ENCODE results near the gene ZBTB16. TPM values are rescaled to one million over a fixed set of nuclear protein-coding genes. Genes with fewer than 3 reads are reported as not detected.

Gene ZBTB16
- total and polyA plus RNA-seq, 7 experiments from 2014 or later = 3.0 to 22.1 (median 7.2) TPM

- peaks cover 14 to 16% of the 10 kb centered on the region in 2 donors for H3K4me1 ChIP-seq (ENCODE audit: control insufficient read depth in 2 of 2, insufficient read depth in 2 of 2, low read length in 2 of 2)
- Mint-ChIP-seq H3K27ac (peak overlapping the region in 6 of 9 donors; percentile 1 to 69 (median 33)), H3K36me3 (peaks cover 0 to 11% (median 3%) of the 10 kb centered on the region in 5 donors), H3K9me3 (no peaks in the 10 kb centered on the region), H3K4me3 (peak overlapping the region in 7 of 10 donors; percentile 2 to 32 (median 22)), H3K27me3 (peaks cover 0 to 4% (median 0%) of the 10 kb centered on the region in 5 donors), H3K4me1 (peaks cover 19 to 45% (median 30%) of the 10 kb centered on the region in 7 donors)
- DNase-seq = peak in 6 of 9 donors; percentile 16 to 41 (median 38)
- H3K27me3 ChIP-seq (ENCODE audit: control insufficient read depth in 2 of 2, insufficient read depth in 2 of 2, low read length in 2 of 2) = no peaks in the 10 kb centered on the region
- intact Hi-C loops (cut with micrococcal nuclease) = loop anchor here in 1 of 2 donors (1.0 kb wide), 1 partner anchor 48 kb away; no protein-coding TSS in a partner anchor
- H3K4me3 ChIP-seq (ENCODE audit: low read length) = no peak overlapping the region
- H3K27ac ChIP-seq (ENCODE audit: low read depth, low read length) = no peak overlapping the region
- H3K36me3 ChIP-seq (ENCODE audit: control insufficient read depth in 2 of 3, insufficient read depth in 3 of 3, low read length in 3 of 3) = no peaks in the 10 kb centered on the region
- H3K9me3 ChIP-seq (ENCODE audit: control insufficient read depth in 2 of 3, low read length in 3 of 3) = no peaks in the 10 kb centered on the region
- ATAC-seq = peak; percentile 92
- ChIA-PET CTCF (interaction anchor here (0.6 kb wide), 1 partner anchor 14 kb away, joined by 3 read pairs; no protein-coding TSS in a partner anchor), POLR2A (no interaction called here)
Observed at GRCh38 chr11:114208377-114208776, 148.9 kb downstream of the ZBTB16 start.

GRCh38 chr11:114209343-114209742 is 149.8 kb downstream of the ZBTB16 start:
- no peaks in the 10 kb centered on the region for H3K27me3 ChIP-seq (ENCODE audit: control insufficient read depth in 2 of 2, insufficient read depth in 2 of 2, low read length in 2 of 2)
- Mint-ChIP-seq H3K36me3 (peaks cover 0 to 10% (median 3%) of the 10 kb centered on the region in 5 donors), H3K4me3 (peak overlapping the region in 1 of 10 donors; percentile 5), H3K4me1 (peaks cover 20 to 49% (median 30%) of the 10 kb centered on the region in 7 donors), H3K9me3 (no peaks in the 10 kb centered on the region), H3K27me3 (peaks cover 0 to 6% (median 0%) of the 10 kb centered on the region in 5 donors), H3K27ac (peak overlapping the region in 2 of 9 donors; percentile 29 to 36)
- H3K9me3 ChIP-seq (ENCODE audit: control insufficient read depth in 2 of 3, low read length in 3 of 3) = no peaks in the 10 kb centered on the region
- ChIA-PET CTCF (no interaction called here), POLR2A (no interaction called here)
- H3K4me3 ChIP-seq (ENCODE audit: low read length) = no peak overlapping the region
- H3K36me3 ChIP-seq (ENCODE audit: control insufficient read depth in 2 of 3, insufficient read depth in 3 of 3, low read length in 3 of 3) = no peaks in the 10 kb centered on the region
- ATAC-seq (no peak), DNase-seq (no peak)
- H3K27ac ChIP-seq (ENCODE audit: low read depth, low read length) = no peak overlapping the region
- H3K4me1 ChIP-seq (ENCODE audit: control insufficient read depth in 2 of 2, insufficient read depth in 2 of 2, low read length in 2 of 2) = peaks cover 14 to 16% of the 10 kb centered on the region in 2 donors
- intact Hi-C loops (cut with micrococcal nuclease) = no loop called here

GRCh38 chr11:114209904-114210303 is 150.4 kb downstream of the ZBTB16 start:
- ChIA-PET POLR2A (interaction anchor here (1.2 kb wide), 1 partner anchor 18 kb away, joined by 3 read pairs; no protein-coding TSS in a partner anchor), CTCF (interaction anchor here (1.1 kb wide), 1 partner anchor 14 kb away, joined by 3 read pairs; no protein-coding TSS in a partner anchor)
- intact Hi-C loops (cut with micrococcal nuclease) = no loop called here
- no peak for ATAC-seq
- Histone ChIP-seq H3K27ac (ENCODE audit: low read depth, low read length) (no peak overlapping the region), H3K4me3 (ENCODE audit: low read length) (no peak overlapping the region), H3K36me3 (ENCODE audit: control insufficient read depth in 2 of 3, insufficient read depth in 3 of 3, low read length in 3 of 3) (no peaks in the 10 kb centered on the region), H3K4me1 (ENCODE audit: control insufficient read depth in 2 of 2, insufficient read depth in 2 of 2, low read length in 2 of 2) (peaks cover 14 to 16% of the 10 kb centered on the region in 2 donors), H3K27me3 (ENCODE audit: control insufficient read depth in 2 of 2, insufficient read depth in 2 of 2, low read length in 2 of 2) (no peaks in the 10 kb centered on the region), H3K9me3 (ENCODE audit: control insufficient read depth in 2 of 3, low read length in 3 of 3) (no peaks in the 10 kb centered on the region)
- Mint-ChIP-seq H3K36me3 (peaks cover 0 to 10% (median 3%) of the 10 kb centered on the region in 5 donors), H3K27ac (peak overlapping the region in 1 of 9 donors; percentile 36), H3K4me3 (no peak overlapping the region), H3K4me1 (peaks cover 21 to 49% (median 30%) of the 10 kb centered on the region in 7 donors), H3K27me3 (peaks cover 0 to 6% (median 0%) of the 10 kb centered on the region in 5 donors), H3K9me3 (no peaks in the 10 kb centered on the region)
- DNase-seq = no peak

GRCh38 chr11:114211444-114212121 is 152.1 kb downstream of the ZBTB16 start:
- Histone ChIP-seq H3K9me3 (ENCODE audit: control insufficient read depth in 2 of 3, low read length in 3 of 3) (no peaks in the 10 kb centered on the region), H3K36me3 (ENCODE audit: control insufficient read depth in 2 of 3, insufficient read depth in 3 of 3, low read length in 3 of 3) (no peaks in the 10 kb centered on the region), H3K4me1 (ENCODE audit: control insufficient read depth in 2 of 2, insufficient read depth in 2 of 2, low read length in 2 of 2) (peaks cover 14 to 27% of the 10 kb centered on the region in 2 donors), H3K4me3 (ENCODE audit: low read length) (no peak overlapping the region), H3K27ac (ENCODE audit: low read depth, low read length) (no peak overlapping the region), H3K27me3 (ENCODE audit: control insufficient read depth in 2 of 2, insufficient read depth in 2 of 2, low read length in 2 of 2) (no peaks in the 10 kb centered on the region)
- Mint-ChIP-seq H3K27ac (no peak overlapping the region), H3K27me3 (peaks cover 0 to 6% (median 0%) of the 10 kb centered on the region in 5 donors), H3K4me1 (peaks cover 35 to 65% (median 37%) of the 10 kb centered on the region in 7 donors), H3K36me3 (peaks cover 0 to 10% (median 3%) of the 10 kb centered on the region in 5 donors), H3K4me3 (no peak overlapping the region), H3K9me3 (no peaks in the 10 kb centered on the region)
- POLR2A ChIA-PET = no interaction called here
- DNase-seq = no peak
- intact Hi-C loops (cut with micrococcal nuclease) = no loop called here
- CTCF ChIA-PET = no interaction called here
- no peak for ATAC-seq

GRCh38 chr11:114213622-114214021 is 154.1 kb downstream of the ZBTB16 start:
- ATAC-seq = no peak
- no peaks in the 10 kb centered on the region for H3K27me3 ChIP-seq (ENCODE audit: control insufficient read depth in 2 of 2, insufficient read depth in 2 of 2, low read length in 2 of 2)
- peaks cover 0 to 6% (median 0%) of the 10 kb centered on the region in 5 donors for H3K27me3 Mint-ChIP-seq
- H3K36me3 Mint-ChIP-seq = peaks cover 0 to 6% (median 3%) of the 10 kb centered on the region in 5 donors
- H3K4me1 ChIP-seq (ENCODE audit: control insufficient read depth in 2 of 2, insufficient read depth in 2 of 2, low read length in 2 of 2) = peaks cover 5 to 26% of the 10 kb centered on the region in 2 donors
- no peaks in the 10 kb centered on the region for H3K9me3 ChIP-seq (ENCODE audit: control insufficient read depth in 2 of 3, low read length in 3 of 3)
- no peak for DNase-seq
- peaks cover 28 to 61% (median 34%) of the 10 kb centered on the region in 7 donors for H3K4me1 Mint-ChIP-seq
- intact Hi-C loops (cut with micrococcal nuclease) = no loop called here
- H3K27ac Mint-ChIP-seq = no peak overlapping the region
- H3K27ac ChIP-seq (ENCODE audit: low read depth, low read length) = no peak overlapping the region
- H3K9me3 Mint-ChIP-seq = no peaks in the 10 kb centered on the region
- H3K4me3 ChIP-seq (ENCODE audit: low read length) = no peak overlapping the region
- no peaks in the 10 kb centered on the region for H3K36me3 ChIP-seq (ENCODE audit: control insufficient read depth in 2 of 3, insufficient read depth in 3 of 3, low read length in 3 of 3)
- CTCF ChIA-PET = no interaction called here
- POLR2A ChIA-PET = no interaction called here
- H3K4me3 Mint-ChIP-seq = no peak overlapping the region

GRCh38 chr11:114215428-114215827 is 155.9 kb downstream of the ZBTB16 start:
- H3K36me3 ChIP-seq (ENCODE audit: control insufficient read depth in 2 of 3, insufficient read depth in 3 of 3, low read length in 3 of 3) = no peaks in the 10 kb centered on the region
- peaks cover 0 to 19% of the 10 kb centered on the region in 2 donors for H3K4me1 ChIP-seq (ENCODE audit: control insufficient read depth in 2 of 2, insufficient read depth in 2 of 2, low read length in 2 of 2)
- H3K4me3 Mint-ChIP-seq = peak overlapping the region in 2 of 10 donors; percentile 34 to 39
- no peak for DNase-seq
- H3K4me1 Mint-ChIP-seq = peaks cover 14 to 56% (median 27%) of the 10 kb centered on the region in 7 donors
- ATAC-seq = no peak
- no peaks in the 10 kb centered on the region for H3K9me3 Mint-ChIP-seq
- H3K4me3 ChIP-seq (ENCODE audit: low read length) = no peak overlapping the region
- no peak overlapping the region for H3K27ac ChIP-seq (ENCODE audit: low read depth, low read length)
- CTCF ChIA-PET = interaction anchor here (0.9 kb wide), 1 partner anchor 44 kb away, joined by 3 read pairs; no protein-coding TSS in a partner anchor
- no peaks in the 10 kb centered on the region for H3K9me3 ChIP-seq (ENCODE audit: control insufficient read depth in 2 of 3, low read length in 3 of 3)
- peak overlapping the region in 2 of 9 donors; percentile 21 to 83 for H3K27ac Mint-ChIP-seq
- peaks cover 0 to 6% (median 0%) of the 10 kb centered on the region in 5 donors for H3K27me3 Mint-ChIP-seq
- intact Hi-C loops (cut with micrococcal nuclease) = loop anchor here in 1 of 2 donors (5.0 kb wide), 1 partner anchor 33 kb away; no protein-coding TSS in a partner anchor
- peaks cover 0 to 4% (median 0%) of the 10 kb centered on the region in 5 donors for H3K36me3 Mint-ChIP-seq
- no peaks in the 10 kb centered on the region for H3K27me3 ChIP-seq (ENCODE audit: control insufficient read depth in 2 of 2, insufficient read depth in 2 of 2, low read length in 2 of 2)
- POLR2A ChIA-PET = interaction anchor here (0.6 to 1.1 kb wide), 3 partner anchors 32 to 173 kb away, joined by 3 to 5 read pairs (median 3); no protein-coding TSS in a partner anchor

All from naive thymus-derived CD4-positive, alpha-beta T cell (primary cell).